Liver (tissue), 9 donors: ENCODE results near the gene UBC. TPM values are rescaled to one million over a fixed set of nuclear protein-coding genes. Genes with fewer than 3 reads are reported as not detected.

ENCODE experiments used
- DNase-seq: peaks from one replicate; pipeline ENCODE4 v3.0.0-alpha.2; 2017; ENCODE audit warnings: low spot score
- H3K27ac ChIP-seq, 2 donors: one replicate each; pipeline ENCODE4 v1.7.0; 2013; ENCODE audit warnings: inconsistent platforms in 2 of 2, low read length in 2 of 2, control low read depth in 1 of 2, low read depth in 1 of 2, mild to moderate bottlenecking in 1 of 2
- H3K27me3 ChIP-seq, 4 donors: one replicate each; pipeline versions ENCODE4 v1.6.1 to v1.7.0; 2013; ENCODE audit warnings: low read length in 3 of 4, inconsistent platforms in 1 of 4, mild to moderate bottlenecking in 1 of 4, moderate library complexity in 1 of 4; ENCODE audit not compliant: control insufficient read depth in 4 of 4, insufficient read depth in 4 of 4
- H3K36me3 ChIP-seq, 4 donors: one replicate each; pipeline versions ENCODE4 v1.6.1 to v1.7.0; 2013; ENCODE audit warnings: low read length in 3 of 4, mild to moderate bottlenecking in 3 of 4, low read depth in 1 of 4, moderate library complexity in 1 of 4; ENCODE audit not compliant: control insufficient read depth in 4 of 4, insufficient read depth in 3 of 4
- H3K4me1 ChIP-seq, 4 donors: one replicate each; pipeline versions ENCODE4 v1.6.1 to v1.7.0; 2013; ENCODE audit warnings: low read length in 3 of 4, mild to moderate bottlenecking in 3 of 4, moderate library complexity in 1 of 4; ENCODE audit not compliant: control insufficient read depth in 4 of 4, insufficient read depth in 4 of 4
- H3K4me3 ChIP-seq, 3 donors: one replicate each; pipeline versions ENCODE4 v1.6.1 to v1.7.0; 2013; ENCODE audit warnings: low read length in 3 of 3, control low read depth in 1 of 3, low read depth in 1 of 3, mild to moderate bottlenecking in 1 of 3
- H3K9ac ChIP-seq, 2 donors: one replicate each; pipeline ENCODE4 v1.7.0; 2013; ENCODE audit warnings: low read length in 2 of 2, mild to moderate bottlenecking in 2 of 2, moderate library complexity in 2 of 2, control low read depth in 1 of 2, low read depth in 1 of 2
- H3K9me3 ChIP-seq, 4 donors: one replicate each; pipeline versions ENCODE4 v1.6.1 to v1.7.0; 2013; ENCODE audit warnings: low read length in 3 of 4; ENCODE audit not compliant: control insufficient read depth in 4 of 4
- EGR1 ChIP-seq, 2 donors: IDR thresholded peaks; 2 replicates each; pipeline ENCODE4 v1.6.1; 2016 to 2018; ENCODE audit warnings: antibody characterized with exemption in 2 of 2, low read depth in 2 of 2
- GABPA ChIP-seq, 2 donors: IDR thresholded peaks in 1 of 2; conservative IDR thresholded peaks in 1 of 2; 2 replicates each; pipeline ENCODE4 v1.6.1; 2016; ENCODE audit warnings: antibody characterized with exemption in 2 of 2, mild to moderate bottlenecking in 1 of 2, moderate library complexity in 1 of 2
- HNF4A ChIP-seq, 2 donors: conservative IDR thresholded peaks; 2 replicates each; pipeline ENCODE4 v1.6.1; 2016; ENCODE audit warnings: antibody characterized with exemption in 2 of 2, mild to moderate bottlenecking in 2 of 2
- HNF4G ChIP-seq: IDR thresholded peaks from 2 replicates; pipeline ENCODE4 v1.6.1; 2016; ENCODE audit warnings: antibody characterized with exemption
- NR2F2 ChIP-seq: IDR thresholded peaks from 2 replicates; pipeline ENCODE4 v1.6.1; 2016; ENCODE audit warnings: antibody characterized with exemption
- RAD21 ChIP-seq, 2 donors: IDR thresholded peaks; 2 replicates each; pipeline ENCODE4 v1.6.1; 2016; ENCODE audit warnings: antibody characterized with exemption in 2 of 2, mild to moderate bottlenecking in 2 of 2
- REST ChIP-seq: IDR thresholded peaks from 2 replicates; pipeline ENCODE4 v1.6.1; 2016; ENCODE audit warnings: antibody characterized with exemption, mild to moderate bottlenecking
- RXRA ChIP-seq, 2 donors: IDR thresholded peaks; 2 replicates each; pipeline ENCODE4 v1.6.1; 2017 to 2018; ENCODE audit warnings: antibody characterized with exemption in 2 of 2, mild to moderate bottlenecking in 1 of 2
- SP1 ChIP-seq: IDR thresholded peaks from 2 replicates; pipeline ENCODE4 v1.6.1; 2018; ENCODE audit warnings: antibody characterized with exemption, mild to moderate bottlenecking
- TAF1 ChIP-seq: conservative IDR thresholded peaks from 2 replicates; pipeline ENCODE4 v1.6.1; 2016; ENCODE audit warnings: antibody characterized with exemption, mild to moderate bottlenecking
- WGBS: extraction: QIAGEN DNeasy Blood & Tissue Kit; methylation state at CpG from one replicate; pipeline ENCODE4 v1.1.7; 2013; 5-methylcytosine and 5-hydroxymethylcytosine counted together
- polyA plus RNA-seq, 2 donors: library from polyadenylated mRNA; stranded (reverse) in 1 of 2; unstranded in 1 of 2; fragments of 200-250 nt in 1 of 2; fragments of >200 nt in 1 of 2; fragmentation: Nextera tagmentation in 1 of 2; extraction: Ambion mirVana in 1 of 2; gene quantifications; one replicate each; pipeline versions ENCODE4 v1.2.1 to v1.2.3, GENCODE V29; 2013 to 2015
- total RNA-seq, 2 donors: library from RNA; depleted of rRNA; stranded (reverse); fragments of >200 nt; gene quantifications; one replicate each; pipeline ENCODE4 v1.2.3, GENCODE V29; 2014
- TF ChIP-seq, protein P1 (sequence below): fragments of 150-350 bp; IDR thresholded peaks from 2 replicates; pipeline ENCODE4 v1.5.1; 2017; ENCODE audit warnings: improper control_type of control experiment, low read depth, low read length; ENCODE audit not compliant: missing input control
- TF ChIP-seq, protein P2 (sequence below): IDR thresholded peaks from 2 replicates; pipeline ENCODE4 v1.6.1; 2016; ENCODE audit warnings: antibody characterized with exemption
- TF ChIP-seq, protein P3 (sequence below): IDR thresholded peaks from 2 replicates; pipeline ENCODE4 v1.6.1; 2016; ENCODE audit warnings: antibody characterized with exemption
- TF ChIP-seq, protein P4 (sequence below): IDR thresholded peaks from 2 replicates; pipeline ENCODE4 v1.6.1; 2016; ENCODE audit warnings: antibody characterized with exemption
- donor health status: healthy.
- donor health status: healthy.
- donor health status: healthy.
- donor health status: healthy.
- donor health status: healthy.

UBC gene
- total and polyA plus RNA-seq, 4 donors: 385 to 624 (median 468) TPM

DNA sequence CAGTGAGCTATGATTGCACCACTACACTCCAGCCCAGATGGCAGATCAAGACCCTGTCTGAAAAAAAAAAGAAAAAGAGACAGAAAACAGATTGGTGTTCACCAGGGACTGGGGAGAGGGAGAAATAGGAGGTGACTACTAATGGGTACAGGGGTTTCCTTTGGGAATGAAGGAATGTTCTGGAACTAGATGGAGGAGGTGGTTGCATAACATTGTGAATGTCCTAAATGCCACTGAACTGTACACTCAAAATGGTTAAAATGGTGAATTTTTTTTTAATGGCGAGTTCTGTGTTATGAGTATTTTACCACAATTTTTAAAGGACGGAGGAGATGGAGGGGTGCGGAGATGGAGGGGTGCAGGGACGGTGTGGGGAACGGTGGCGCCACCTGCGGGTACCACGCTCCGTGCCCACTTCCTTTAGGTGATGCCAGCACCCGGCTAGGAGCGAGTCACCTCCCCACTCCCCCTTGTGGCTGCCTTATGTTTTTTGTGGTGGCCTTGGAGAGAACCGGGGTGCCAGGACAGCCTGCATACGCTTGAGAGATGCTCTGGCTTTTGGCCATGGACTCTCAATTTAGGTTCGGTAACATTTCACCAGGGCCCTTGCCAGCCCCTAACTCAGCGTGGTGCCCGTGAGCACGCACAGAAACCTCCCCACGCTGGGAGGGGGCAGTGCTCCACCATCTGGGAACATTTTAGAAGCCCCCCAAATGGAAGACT, 16.1 kb downstream of the UBC start:
- Histone ChIP-seq H3K27me3 (no peaks in the 10 kb centered on the region), H3K4me3 (no peak overlapping the region), H3K4me1 (peaks cover 7 to 40% (median 30%) of the 10 kb centered on the region in 4 donors), H3K9me3 (no peaks in the 10 kb centered on the region), H3K9ac (no peak overlapping the region), H3K27ac (peak overlapping the region; percentile 81 to 82), H3K36me3 (no peaks in the 10 kb centered on the region)
- TF ChIP-seq RAD21 (IDR thresholded peaks at IDR 0.05): peak; percentile 47 to 80
- no peak for TF ChIP-seq REST
- TF ChIP-seq, protein P1, sequence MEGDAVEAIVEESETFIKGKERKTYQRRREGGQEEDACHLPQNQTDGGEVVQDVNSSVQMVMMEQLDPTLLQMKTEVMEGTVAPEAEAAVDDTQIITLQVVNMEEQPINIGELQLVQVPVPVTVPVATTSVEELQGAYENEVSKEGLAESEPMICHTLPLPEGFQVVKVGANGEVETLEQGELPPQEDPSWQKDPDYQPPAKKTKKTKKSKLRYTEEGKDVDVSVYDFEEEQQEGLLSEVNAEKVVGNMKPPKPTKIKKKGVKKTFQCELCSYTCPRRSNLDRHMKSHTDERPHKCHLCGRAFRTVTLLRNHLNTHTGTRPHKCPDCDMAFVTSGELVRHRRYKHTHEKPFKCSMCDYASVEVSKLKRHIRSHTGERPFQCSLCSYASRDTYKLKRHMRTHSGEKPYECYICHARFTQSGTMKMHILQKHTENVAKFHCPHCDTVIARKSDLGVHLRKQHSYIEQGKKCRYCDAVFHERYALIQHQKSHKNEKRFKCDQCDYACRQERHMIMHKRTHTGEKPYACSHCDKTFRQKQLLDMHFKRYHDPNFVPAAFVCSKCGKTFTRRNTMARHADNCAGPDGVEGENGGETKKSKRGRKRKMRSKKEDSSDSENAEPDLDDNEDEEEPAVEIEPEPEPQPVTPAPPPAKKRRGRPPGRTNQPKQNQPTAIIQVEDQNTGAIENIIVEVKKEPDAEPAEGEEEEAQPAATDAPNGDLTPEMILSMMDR: peak; percentile 38
- peak; percentile 54 for DNase-seq
- 32% methylated on average over 18 of the region's 18 CpGs for WGBS

GRCh38 chr12:124896461-124896860, 18.0 kb downstream of the UBC start:
- Histone ChIP-seq H3K27ac (peak overlapping the region in 1 of 2 donors; percentile 4), H3K27me3 (no peaks in the 10 kb centered on the region), H3K4me1 (peaks cover 7 to 39% (median 27%) of the 10 kb centered on the region in 4 donors), H3K9me3 (no peaks in the 10 kb centered on the region), H3K36me3 (no peaks in the 10 kb centered on the region), H3K9ac (no peak overlapping the region), H3K4me3 (no peak overlapping the region)
- no peak for TF ChIP-seq GABPA (IDR thresholded peaks at IDR 0.05 in 1 of 2, conservative IDR thresholded peaks at IDR 0.05 in 1 of 2)
- no peak for TF ChIP-seq NR2F2
- no peak for TF ChIP-seq TAF1
- no peak for TF ChIP-seq HNF4G
- no peak for TF ChIP-seq RXRA (IDR thresholded peaks at IDR 0.05)
- TF ChIP-seq, protein P2, sequence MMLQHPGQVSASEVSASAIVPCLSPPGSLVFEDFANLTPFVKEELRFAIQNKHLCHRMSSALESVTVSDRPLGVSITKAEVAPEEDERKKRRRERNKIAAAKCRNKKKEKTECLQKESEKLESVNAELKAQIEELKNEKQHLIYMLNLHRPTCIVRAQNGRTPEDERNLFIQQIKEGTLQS: no peak
- TF ChIP-seq HNF4A (conservative IDR thresholded peaks at IDR 0.05): no peak
- TF ChIP-seq, protein P3, sequence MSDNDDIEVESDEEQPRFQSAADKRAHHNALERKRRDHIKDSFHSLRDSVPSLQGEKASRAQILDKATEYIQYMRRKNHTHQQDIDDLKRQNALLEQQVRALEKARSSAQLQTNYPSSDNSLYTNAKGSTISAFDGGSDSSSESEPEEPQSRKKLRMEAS: no peak
- TF ChIP-seq SP1: no peak
- TF ChIP-seq, protein P4, sequence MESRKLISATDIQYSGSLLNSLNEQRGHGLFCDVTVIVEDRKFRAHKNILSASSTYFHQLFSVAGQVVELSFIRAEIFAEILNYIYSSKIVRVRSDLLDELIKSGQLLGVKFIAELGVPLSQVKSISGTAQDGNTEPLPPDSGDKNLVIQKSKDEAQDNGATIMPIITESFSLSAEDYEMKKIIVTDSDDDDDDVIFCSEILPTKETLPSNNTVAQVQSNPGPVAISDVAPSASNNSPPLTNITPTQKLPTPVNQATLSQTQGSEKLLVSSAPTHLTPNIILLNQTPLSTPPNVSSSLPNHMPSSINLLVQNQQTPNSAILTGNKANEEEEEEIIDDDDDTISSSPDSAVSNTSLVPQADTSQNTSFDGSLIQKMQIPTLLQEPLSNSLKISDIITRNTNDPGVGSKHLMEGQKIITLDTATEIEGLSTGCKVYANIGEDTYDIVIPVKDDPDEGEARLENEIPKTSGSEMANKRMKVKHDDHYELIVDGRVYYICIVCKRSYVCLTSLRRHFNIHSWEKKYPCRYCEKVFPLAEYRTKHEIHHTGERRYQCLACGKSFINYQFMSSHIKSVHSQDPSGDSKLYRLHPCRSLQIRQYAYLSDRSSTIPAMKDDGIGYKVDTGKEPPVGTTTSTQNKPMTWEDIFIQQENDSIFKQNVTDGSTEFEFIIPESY: no peak
- TF ChIP-seq RAD21 (IDR thresholded peaks at IDR 0.05): no peak
- TF ChIP-seq, protein P1: no peak
- no peak for TF ChIP-seq EGR1 (IDR thresholded peaks at IDR 0.05; ENCODE audit: low read depth in 2 of 2)
- no peak for TF ChIP-seq REST
- 62% methylated on average over 5 of the region's 5 CpGs for WGBS
- DNase-seq: no peak
